Fibroblast of skin of left quadriceps (primary cell): ENCODE results near the gene SNTB2.

Source experiments
- DNase-seq, 2 experiments: peaks; one replicate each; pipeline ENCODE4 v3.0.0-alpha.2; 2013; ENCODE audit warnings: low read depth in 2 of 2

SNTB2 gene

GRCh38 chr16:69180011-69180338 lies 7.0 kb upstream of the SNTB2 start:
- DNase-seq, result no peak

- DNase-seq, result no peak
Observed at GRCh38 chr16:69182730-69183416, 4.1 kb upstream of the SNTB2 start.

GRCh38 chr16:69187446-69188235 lies 677 bp downstream of the SNTB2 start:
- no peak for DNase-seq

- no peak for DNase-seq
Observed at GRCh38 chr16:69188236-69188549, 1.2 kb downstream of the SNTB2 start.

GRCh38 chr16:69188716-69189115 lies 1.8 kb downstream of the SNTB2 start:
- no peak for DNase-seq

- DNase-seq, result no peak
Observed at GRCh38 chr16:69190046-69190588, 3.2 kb downstream of the SNTB2 start.

GRCh38 chr16:69190598-69190997 lies 3.6 kb downstream of the SNTB2 start:
- DNase-seq, result no peak

GRCh38 chr16:69191136-69191535 lies 4.2 kb downstream of the SNTB2 start:
- no peak for DNase-seq

- no peak for DNase-seq
Observed at GRCh38 chr16:69193855-69194254, 6.9 kb downstream of the SNTB2 start.

GRCh38 chr16:69194488-69194887 lies 7.5 kb downstream of the SNTB2 start:
- DNase-seq, result no peak

- no peak for DNase-seq
Observed at GRCh38 chr16:69195369-69196029, 8.5 kb downstream of the SNTB2 start.

- DNase-seq, result no peak
Observed at GRCh38 chr16:69197573-69197972, 10.6 kb downstream of the SNTB2 start.

- DNase-seq, result no peak
Observed at GRCh38 chr16:69199382-69199781, 12.4 kb downstream of the SNTB2 start.

GRCh38 chr16:69201291-69201690 lies 14.3 kb downstream of the SNTB2 start:
- no peak for DNase-seq

GRCh38 chr16:69201787-69202186 lies 14.8 kb downstream of the SNTB2 start:
- no peak for DNase-seq

- DNase-seq, result no peak
Observed at GRCh38 chr16:69204172-69204571, 17.2 kb downstream of the SNTB2 start.

GRCh38 chr16:69209735-69210134 lies 22.8 kb downstream of the SNTB2 start:
- no peak for DNase-seq

- no peak for DNase-seq
Observed at GRCh38 chr16:69217433-69217832, 30.5 kb downstream of the SNTB2 start.

- no peak for DNase-seq
Observed at GRCh38 chr16:69219279-69219678, 32.3 kb downstream of the SNTB2 start.

GRCh38 chr16:69223882-69224281 lies 36.9 kb downstream of the SNTB2 start:
- DNase-seq, result no peak

GRCh38 chr16:69225121-69225520 lies 38.2 kb downstream of the SNTB2 start:
- DNase-seq, result no peak

GRCh38 chr16:69233124-69233523 lies 46.2 kb downstream of the SNTB2 start:
- no peak for DNase-seq

GRCh38 chr16:69234460-69234859 lies 47.5 kb downstream of the SNTB2 start:
- no peak for DNase-seq
